GM10248 (cell line): ENCODE measurements around the gene TTC7B.

ENCODE experiments used
- CTCF ChIA-PET: fragments of 300-600 bp; sonication (Branson Sonifier 250); formaldehyde crosslinking; extraction: SDS; loops from one replicate; lab custom pipeline; 2021; ENCODE audit warnings: antibody characterized with exemption; lab: Yijun Ruan, JAX
- POLR2A ChIA-PET: fragments of 350-650 bp; sonication (Branson Sonifier 250); formaldehyde crosslinking; extraction: SDS; loops from one replicate; lab custom pipeline; 2020; ENCODE audit warnings: antibody characterized with exemption; lab: Yijun Ruan, JAX
- DNase-seq: peaks from one replicate; pipeline ENCODE4 v3.0.0; 2012; ENCODE audit errors: extremely low spot score
- TF ChIP-seq, protein P1 (sequence below): IDR thresholded peaks from 2 replicates; pipeline ENCODE4 v1.5.1; 2012; ENCODE audit warnings: mild to moderate bottlenecking, low read depth; ENCODE audit errors: extremely low read depth, missing control alignments, control extremely low read depth

TTC7B gene

DNA sequence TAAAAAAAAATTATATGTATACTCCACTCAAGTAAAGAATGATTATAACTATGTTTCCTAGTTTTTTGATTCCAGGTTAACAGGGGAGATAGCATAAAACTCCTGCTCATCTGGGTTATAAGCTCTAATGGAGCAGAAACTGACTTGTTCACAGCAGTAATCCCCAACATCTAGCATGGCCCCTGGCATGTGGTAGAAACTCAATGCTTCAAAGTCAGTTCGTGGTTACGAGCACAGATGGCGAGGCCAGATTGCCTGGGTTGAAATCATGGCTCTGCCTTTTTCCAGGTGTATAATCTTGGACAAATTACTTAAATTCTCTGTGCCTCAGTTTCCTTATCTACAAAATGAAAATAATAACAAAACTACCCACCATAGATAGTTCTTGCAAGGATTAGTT lies 183.8 kb downstream of the TTC7B start:
- ChIA-PET CTCF (no interaction called here), POLR2A (no interaction called here)
- no peak for DNase-seq
- TF ChIP-seq, protein P1, sequence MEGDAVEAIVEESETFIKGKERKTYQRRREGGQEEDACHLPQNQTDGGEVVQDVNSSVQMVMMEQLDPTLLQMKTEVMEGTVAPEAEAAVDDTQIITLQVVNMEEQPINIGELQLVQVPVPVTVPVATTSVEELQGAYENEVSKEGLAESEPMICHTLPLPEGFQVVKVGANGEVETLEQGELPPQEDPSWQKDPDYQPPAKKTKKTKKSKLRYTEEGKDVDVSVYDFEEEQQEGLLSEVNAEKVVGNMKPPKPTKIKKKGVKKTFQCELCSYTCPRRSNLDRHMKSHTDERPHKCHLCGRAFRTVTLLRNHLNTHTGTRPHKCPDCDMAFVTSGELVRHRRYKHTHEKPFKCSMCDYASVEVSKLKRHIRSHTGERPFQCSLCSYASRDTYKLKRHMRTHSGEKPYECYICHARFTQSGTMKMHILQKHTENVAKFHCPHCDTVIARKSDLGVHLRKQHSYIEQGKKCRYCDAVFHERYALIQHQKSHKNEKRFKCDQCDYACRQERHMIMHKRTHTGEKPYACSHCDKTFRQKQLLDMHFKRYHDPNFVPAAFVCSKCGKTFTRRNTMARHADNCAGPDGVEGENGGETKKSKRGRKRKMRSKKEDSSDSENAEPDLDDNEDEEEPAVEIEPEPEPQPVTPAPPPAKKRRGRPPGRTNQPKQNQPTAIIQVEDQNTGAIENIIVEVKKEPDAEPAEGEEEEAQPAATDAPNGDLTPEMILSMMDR, result no peak

DNA sequence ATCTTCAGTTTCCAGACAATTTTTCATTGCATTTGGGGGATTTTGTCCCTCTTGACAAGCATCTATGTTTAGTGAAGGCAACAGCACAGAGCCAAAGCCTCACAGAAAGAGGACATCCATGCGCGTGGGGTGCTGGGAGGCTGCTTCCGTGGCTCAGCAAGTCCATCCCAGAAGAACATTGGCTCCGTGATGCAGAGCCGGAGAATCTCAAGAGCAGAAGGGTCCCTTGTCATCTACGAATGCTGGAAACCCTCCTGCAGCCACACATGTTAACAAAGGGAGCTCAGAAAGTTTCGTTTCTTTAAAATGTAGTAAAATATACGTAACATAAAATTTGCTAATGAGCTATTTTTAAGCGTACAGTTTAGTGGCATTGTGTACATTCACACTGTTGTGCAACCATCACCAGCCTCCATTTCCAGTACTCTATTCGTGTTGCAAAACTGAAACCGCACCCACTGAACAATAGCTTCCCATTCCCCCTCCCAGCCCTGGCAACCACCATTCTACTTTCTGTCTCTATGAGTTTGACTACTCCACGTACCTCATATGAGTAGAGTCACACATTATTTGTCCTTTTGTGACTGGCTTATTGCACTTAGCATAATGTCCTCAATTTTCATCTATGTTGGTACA lies 185.9 kb downstream of the TTC7B start:
- ChIA-PET CTCF (no interaction called here), POLR2A (no interaction called here)
- no peak for DNase-seq
- TF ChIP-seq, protein P1, result no peak

DNA sequence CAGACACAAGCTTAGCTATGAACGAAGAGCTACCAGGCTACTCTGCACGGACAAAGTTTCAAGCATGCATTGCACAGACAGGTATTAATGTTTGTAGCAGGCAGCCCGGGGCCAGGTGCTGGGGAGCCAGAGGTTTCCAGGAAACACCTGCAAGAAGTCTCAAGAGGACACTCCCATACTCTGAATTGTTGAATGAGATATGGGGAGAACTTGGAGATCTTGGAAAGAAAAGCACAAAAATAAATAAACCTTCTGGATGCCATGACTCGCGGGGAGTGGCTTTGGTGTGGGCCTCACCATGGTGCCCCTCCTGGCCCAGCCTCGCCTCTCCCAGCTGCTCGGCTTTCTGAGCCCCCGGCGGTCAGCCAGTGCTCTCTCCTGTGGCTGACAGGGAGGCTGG lies 186.8 kb downstream of the TTC7B start:
- POLR2A ChIA-PET, result no interaction called here
- DNase-seq, result no peak
- TF ChIP-seq, protein P1, result no peak
- CTCF ChIA-PET, result no interaction called here

DNA sequence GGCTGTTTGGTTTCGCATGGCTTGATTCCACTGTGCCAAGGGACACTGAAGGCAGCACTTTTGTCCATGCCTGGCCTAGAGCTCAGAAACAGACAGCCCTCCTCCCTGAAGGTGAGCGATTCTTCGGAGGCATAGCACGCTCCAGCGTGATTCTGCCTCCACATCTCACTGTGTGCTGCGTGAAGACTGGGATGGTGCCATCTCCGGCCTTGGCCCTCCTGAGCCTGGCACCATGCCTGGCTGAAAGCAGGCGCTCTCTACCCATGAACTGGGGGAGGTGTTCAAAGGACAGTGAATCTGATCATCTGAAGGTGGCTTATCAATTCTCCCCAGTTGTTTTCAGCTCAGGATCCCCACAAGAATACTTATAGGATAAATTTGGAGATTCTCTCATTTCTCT lies 187.4 kb downstream of the TTC7B start:
- CTCF ChIA-PET, result no interaction called here
- TF ChIP-seq, protein P1, result no peak
- POLR2A ChIA-PET, result no interaction called here
- DNase-seq, result no peak

DNA sequence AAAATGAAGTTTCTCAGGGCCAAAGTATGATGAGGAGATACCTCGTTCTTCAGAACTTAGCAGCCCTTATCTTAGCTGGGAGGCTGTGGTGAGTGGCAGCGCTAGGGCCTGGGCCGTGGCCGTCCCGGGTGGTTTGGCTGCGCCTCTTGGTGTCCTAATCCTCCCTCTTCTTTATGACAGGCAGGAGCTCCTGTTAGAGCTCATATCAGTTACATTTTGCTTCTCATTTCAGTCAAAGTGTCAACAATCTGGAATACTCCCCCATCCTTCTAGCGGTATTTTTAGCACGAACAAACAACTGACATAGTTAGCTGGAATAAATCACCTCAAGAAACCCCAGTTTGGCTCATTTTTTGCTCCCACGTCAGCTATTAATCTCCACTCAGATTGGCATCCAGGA lies 188.8 kb downstream of the TTC7B start:
- TF ChIP-seq, protein P1, result no peak
- CTCF ChIA-PET, result interaction anchor here (0.8 kb wide), 1 partner anchor 29 kb away, joined by 3 read pairs; no protein-coding TSS in a partner anchor
- no peak for DNase-seq
- POLR2A ChIA-PET, result no interaction called here

DNA sequence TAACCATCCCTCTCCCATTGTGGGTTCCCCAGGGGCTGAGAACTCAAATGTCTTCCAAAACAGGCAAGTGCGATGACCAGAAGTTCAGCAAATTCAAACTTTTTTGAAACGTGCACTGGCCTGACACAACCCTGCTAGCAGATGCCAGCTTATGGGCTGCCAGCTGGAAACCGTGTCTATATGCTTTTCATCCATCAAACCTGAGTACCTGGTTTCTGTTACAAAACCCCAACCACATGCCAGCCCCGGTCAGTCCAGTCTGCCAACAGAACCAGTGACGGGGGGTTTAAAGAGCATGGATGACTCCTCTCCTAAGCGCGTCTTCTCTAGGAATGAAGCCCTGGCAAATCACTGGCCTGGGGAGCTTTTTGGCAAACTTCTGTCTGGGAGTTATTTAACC lies 189.7 kb downstream of the TTC7B start:
- DNase-seq, result no peak
- POLR2A ChIA-PET, result interaction anchor here (0.5 kb wide), 1 partner anchor 12 kb away, joined by 3 read pairs; no protein-coding TSS in a partner anchor
- CTCF ChIA-PET, result no interaction called here
- TF ChIP-seq, protein P1, result no peak
